B cell (primary cell): ENCODE data around the gene PRSS48.

Source experiments
- CTCF ChIP-seq: fragments of 200-600 bp; IDR thresholded peaks from one replicate; pipeline ENCODE4 v1.8.0; 2022; ENCODE audit warnings: antibody characterized with exemption, mild to moderate bottlenecking
- EZH2 ChIP-seq: IDR thresholded peaks from 2 replicates; pipeline ENCODE4 v1.6.1; 2012; ENCODE audit warnings: borderline replicate concordance, low read depth, mild to moderate bottlenecking, moderate library complexity, low read length; ENCODE audit not compliant: insufficient read depth, poor library complexity, severe bottlenecking

- TF ChIP-seq CTCF (no peak), EZH2 (no peak)
Observed at GRCh38 chr4:151227731-151228130, 49.2 kb upstream of the PRSS48 start.
